Endodermal cell (in vitro differentiated cells): ENCODE measurements around the gene ZNF287. TPM values are rescaled to one million over a fixed set of nuclear protein-coding genes. Genes with fewer than 3 reads are reported as not detected.
"Not testable (repeated sequence)": the region's sequence is repeated elsewhere in the genome, so short reads cannot be mapped to it uniquely, and the experiment has no call there.

ENCODE experiments used
- DNase-seq: peaks from one replicate; pipeline ENCODE4 v3.0.0-alpha.2; 2017
- H3K27ac ChIP-seq: 2 replicates; pipeline ENCODE4 v1.5.1; 2013; ENCODE audit warnings: mild to moderate bottlenecking, low read depth, low read length, moderate library complexity
- H3K27me3 ChIP-seq: 2 replicates; pipeline ENCODE4 v1.6.1; 2013; ENCODE audit warnings: mild to moderate bottlenecking, low read length, moderate library complexity; ENCODE audit not compliant: insufficient read depth, control insufficient read depth, poor library complexity, severe bottlenecking
- H3K36me3 ChIP-seq: 2 replicates; pipeline ENCODE4 v1.7.0; 2013; ENCODE audit warnings: mild to moderate bottlenecking, low read length, moderate library complexity; ENCODE audit not compliant: control insufficient read depth, insufficient read depth
- H3K4me1 ChIP-seq: one replicate; pipeline ENCODE4 v1.7.0; 2013; ENCODE audit warnings: low read length; ENCODE audit not compliant: control insufficient read depth, insufficient read depth
- H3K4me3 ChIP-seq: 2 replicates; pipeline ENCODE4 v1.5.1; 2013; ENCODE audit warnings: mild to moderate bottlenecking, low read length, moderate library complexity
- H3K9ac ChIP-seq: 2 replicates; pipeline ENCODE4 v1.6.1; 2013; ENCODE audit warnings: mild to moderate bottlenecking, low read length, moderate library complexity; ENCODE audit not compliant: poor library complexity, severe bottlenecking; ENCODE audit errors: extremely low read depth
- H3K9me3 ChIP-seq: 2 replicates; pipeline ENCODE4 v1.6.1; 2013; ENCODE audit warnings: mild to moderate bottlenecking, low read length, moderate library complexity; ENCODE audit not compliant: control insufficient read depth
- H3K27ac Mint-ChIP-seq: 2 replicates; pipeline ENCODE4 v1.8.0; 2020; ENCODE audit warnings: mixed read lengths
- H3K27me3 Mint-ChIP-seq: 2 replicates; pipeline ENCODE4 v1.8.0; 2021; ENCODE audit warnings: mild to moderate bottlenecking, mixed read lengths; ENCODE audit not compliant: insufficient read depth
- H3K36me3 Mint-ChIP-seq: 2 replicates; pipeline ENCODE4 v1.8.0; 2020; ENCODE audit warnings: low read depth, mixed read lengths
- H3K4me1 Mint-ChIP-seq: 2 replicates; pipeline ENCODE4 v1.8.0; 2020; ENCODE audit warnings: mixed read lengths
- H3K4me3 Mint-ChIP-seq: 2 replicates; pipeline ENCODE4 v1.8.0; 2020; ENCODE audit warnings: mild to moderate bottlenecking, moderate library complexity, mixed read lengths
- H3K9me3 Mint-ChIP-seq: 2 replicates; pipeline ENCODE4 v1.8.0; 2020; ENCODE audit warnings: mild to moderate bottlenecking, mixed read lengths
- WGBS, 2 experiments: methylation state at CpG; one replicate each; pipeline versions ENCODE4 v1.1.5 to v1.1.7; 2013; ENCODE audit warnings: missing lambda C conversion rate in 2 of 2, mixed read lengths in 1 of 2; ENCODE audit not compliant: insufficient coverage in 1 of 2, insufficient read length in 1 of 2; 5-methylcytosine and 5-hydroxymethylcytosine counted together
- total RNA-seq, 2 donors: library from RNA; stranded (reverse); fragmentation: NEBNext Ultra II Directional in 1 of 2; extraction: Animal tissue kit (Norgen Biotek cat#: 25700) in 1 of 2; gene quantifications; 2 replicates in 1 of 2; 3 replicates in 1 of 2; pipeline ENCODE4 v1.2.1, GENCODE V29; 2021
- TF ChIP-seq, protein P1 (sequence below): fragments of 200-600 bp; sonication (generic); conservative IDR thresholded peaks from 2 replicates; pipeline ENCODE4 v1.5.0; 2021; ENCODE audit warnings: antibody characterized with exemption, mild to moderate bottlenecking

ZNF287 gene
- total RNA-seq, 2 donors from 2014 or later, result 6.9 to 16.4 TPM

DNA sequence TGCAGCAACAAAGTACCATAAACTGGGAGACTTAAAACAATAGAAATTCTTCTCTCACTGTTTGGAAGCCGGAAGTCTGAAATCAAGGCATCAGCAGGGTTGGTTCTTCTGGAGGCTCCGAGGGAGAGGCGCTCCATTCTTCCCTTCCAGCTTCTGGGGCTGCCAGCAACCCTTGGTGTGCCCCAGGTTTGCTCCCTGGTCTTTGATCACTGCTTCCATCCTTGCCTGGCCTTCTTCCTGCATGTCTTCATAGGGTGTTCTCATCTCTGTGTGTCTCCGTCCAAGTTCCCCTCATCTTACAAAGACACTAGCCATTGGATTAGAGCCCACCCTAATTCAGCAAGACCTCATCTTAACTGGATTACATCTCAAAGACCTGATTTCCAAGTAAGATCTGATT lies 41.7 kb downstream of the ZNF287 start:
- WGBS, 2 experiments, result 89 to 100% methylated on average over 4 of the region's 4 CpGs
- H3K36me3 Mint-ChIP-seq, result no peaks in the 10 kb centered on the region
- peaks cover 7% of the 10 kb centered on the region for H3K27me3 ChIP-seq

DNA sequence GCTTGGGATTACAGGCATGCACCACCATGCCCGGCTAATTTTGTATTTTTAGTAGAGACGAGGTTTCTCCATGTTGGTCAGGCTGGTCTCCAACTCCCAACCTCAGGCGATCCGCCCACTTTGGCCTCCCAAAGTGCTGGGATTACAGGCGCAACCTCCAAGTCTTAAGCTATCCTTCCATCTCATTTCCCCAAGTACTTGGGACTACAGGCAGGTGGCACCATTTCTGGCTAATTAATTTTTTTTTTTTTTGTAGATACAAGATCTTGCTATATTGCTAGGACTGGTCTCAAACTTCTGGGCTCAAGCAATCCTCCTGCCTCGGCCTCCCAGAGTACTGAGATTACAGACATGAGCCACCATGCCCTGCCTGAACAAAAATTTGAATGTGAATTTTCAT lies 43.4 kb downstream of the ZNF287 start:
- H3K4me3 Mint-ChIP-seq, H3K36me3 ChIP-seq, H3K4me3 ChIP-seq, H3K27me3 ChIP-seq, H3K4me1 ChIP-seq, DNase-seq, H3K9me3 ChIP-seq, H3K27ac ChIP-seq, H3K9me3 Mint-ChIP-seq, H3K9ac ChIP-seq, H3K4me1 Mint-ChIP-seq, H3K36me3 Mint-ChIP-seq, H3K27ac Mint-ChIP-seq: not testable (repeated sequence)
- TF ChIP-seq, protein P1, sequence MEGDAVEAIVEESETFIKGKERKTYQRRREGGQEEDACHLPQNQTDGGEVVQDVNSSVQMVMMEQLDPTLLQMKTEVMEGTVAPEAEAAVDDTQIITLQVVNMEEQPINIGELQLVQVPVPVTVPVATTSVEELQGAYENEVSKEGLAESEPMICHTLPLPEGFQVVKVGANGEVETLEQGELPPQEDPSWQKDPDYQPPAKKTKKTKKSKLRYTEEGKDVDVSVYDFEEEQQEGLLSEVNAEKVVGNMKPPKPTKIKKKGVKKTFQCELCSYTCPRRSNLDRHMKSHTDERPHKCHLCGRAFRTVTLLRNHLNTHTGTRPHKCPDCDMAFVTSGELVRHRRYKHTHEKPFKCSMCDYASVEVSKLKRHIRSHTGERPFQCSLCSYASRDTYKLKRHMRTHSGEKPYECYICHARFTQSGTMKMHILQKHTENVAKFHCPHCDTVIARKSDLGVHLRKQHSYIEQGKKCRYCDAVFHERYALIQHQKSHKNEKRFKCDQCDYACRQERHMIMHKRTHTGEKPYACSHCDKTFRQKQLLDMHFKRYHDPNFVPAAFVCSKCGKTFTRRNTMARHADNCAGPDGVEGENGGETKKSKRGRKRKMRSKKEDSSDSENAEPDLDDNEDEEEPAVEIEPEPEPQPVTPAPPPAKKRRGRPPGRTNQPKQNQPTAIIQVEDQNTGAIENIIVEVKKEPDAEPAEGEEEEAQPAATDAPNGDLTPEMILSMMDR, result peak; percentile 53
- WGBS, 2 experiments, result 93 to 96% methylated on average over 3 to 6 of the region's 6 CpGs
- H3K27me3 Mint-ChIP-seq, result peaks cover 23% of the 10 kb centered on the region

More for the DNA sequence above, 41.7 kb downstream of the ZNF287 start:
- H3K27ac Mint-ChIP-seq, result no peak overlapping the region
- H3K4me3 ChIP-seq, result no peak overlapping the region
- H3K36me3 ChIP-seq, result no peaks in the 10 kb centered on the region
- TF ChIP-seq, protein P1, result no peak
- no peak overlapping the region for H3K4me3 Mint-ChIP-seq
- no peaks in the 10 kb centered on the region for H3K4me1 ChIP-seq
- no peaks in the 10 kb centered on the region for H3K9me3 ChIP-seq
- H3K27me3 Mint-ChIP-seq, result peaks cover 32% of the 10 kb centered on the region
- no peak overlapping the region for H3K9ac ChIP-seq
- no peaks in the 10 kb centered on the region for H3K4me1 Mint-ChIP-seq
- no peak overlapping the region for H3K27ac ChIP-seq
- no peaks in the 10 kb centered on the region for H3K9me3 Mint-ChIP-seq
- no peak for DNase-seq

DNA sequence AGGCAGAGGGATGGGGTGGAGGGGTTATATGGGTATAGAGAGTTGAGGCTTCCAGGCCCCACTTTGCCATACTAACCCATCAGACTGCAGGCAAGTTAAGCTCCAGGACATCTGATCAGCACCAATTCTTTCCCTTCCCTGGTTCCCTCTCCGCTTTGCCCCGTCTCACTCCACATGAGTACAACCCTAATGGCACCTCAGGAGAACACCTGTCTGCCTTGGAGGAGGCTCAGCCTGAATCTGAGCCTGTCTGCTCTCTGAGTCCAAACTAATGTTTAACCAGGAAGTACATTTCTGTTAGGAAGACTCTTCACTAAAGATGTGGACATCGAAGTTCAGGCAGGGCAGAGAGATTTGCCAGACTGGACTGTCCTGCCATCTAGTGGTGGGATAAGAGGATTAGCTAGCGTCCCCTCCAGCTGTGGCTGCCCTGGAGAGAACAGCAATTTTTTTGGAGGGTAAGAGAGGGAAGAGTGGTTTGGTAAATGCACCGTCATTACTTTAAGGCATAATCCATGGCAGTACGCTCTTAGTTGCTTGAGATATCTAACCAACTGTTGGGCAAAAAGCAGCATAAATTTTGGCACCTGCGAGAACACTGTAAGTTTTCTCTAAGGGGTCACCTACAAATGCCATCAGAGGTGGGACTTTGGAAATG lies 47.8 kb downstream of the ZNF287 start:
- DNase-seq, result peak; percentile 92

More for the DNA sequence above, 47.8 kb downstream of the ZNF287 start:
- peaks cover 6% of the 10 kb centered on the region for H3K4me1 Mint-ChIP-seq
- no peak overlapping the region for H3K4me3 Mint-ChIP-seq
- peaks cover 4% of the 10 kb centered on the region for H3K4me1 ChIP-seq
- no peak overlapping the region for H3K4me3 ChIP-seq
- no peaks in the 10 kb centered on the region for H3K9me3 Mint-ChIP-seq
- TF ChIP-seq, protein P1, result peak; percentile 94
- no peaks in the 10 kb centered on the region for H3K27me3 ChIP-seq
- H3K27me3 Mint-ChIP-seq, result peaks cover 14% of the 10 kb centered on the region
- H3K36me3 Mint-ChIP-seq, result no peaks in the 10 kb centered on the region
- no peaks in the 10 kb centered on the region for H3K9me3 ChIP-seq
- H3K36me3 ChIP-seq, result no peaks in the 10 kb centered on the region
- no peak overlapping the region for H3K27ac Mint-ChIP-seq
- no peak overlapping the region for H3K9ac ChIP-seq
- no peak overlapping the region for H3K27ac ChIP-seq
- WGBS, 2 experiments, result 41 to 47% methylated on average over 7 of the region's 7 CpGs
